CD4-positive, alpha-beta T cell treated with Interleukin-6 at 100 ng/mL for 8 hours (primary cell): ENCODE data around the gene KIRREL1.

Experiments used
- DNase-seq: peaks from one replicate; pipeline ENCODE4 v3.0.0-alpha.2; 2020; ENCODE audit warnings: mixed read lengths, low spot score

Gene KIRREL1

DNA sequence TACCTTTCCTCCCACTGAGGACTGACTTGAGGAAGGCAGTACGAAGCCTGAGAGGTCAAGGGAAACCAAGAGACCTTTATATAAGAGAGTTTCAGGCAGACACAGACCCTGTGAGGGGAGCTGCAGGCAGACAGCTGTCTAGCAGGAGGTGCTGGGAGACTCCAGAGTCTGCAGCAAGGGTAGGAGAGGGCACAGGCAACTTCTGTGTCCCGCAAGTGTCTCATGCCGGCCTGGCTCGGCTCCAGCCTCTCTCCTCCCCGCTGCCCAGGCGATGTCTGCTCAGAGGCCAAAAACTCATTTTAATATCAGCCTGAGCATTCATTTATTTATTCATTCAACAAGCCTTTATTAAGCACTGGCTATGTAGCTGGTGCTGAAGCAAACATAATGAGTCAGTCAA, 83.0 kb downstream of the KIRREL1 start:
- no peak for DNase-seq

DNA sequence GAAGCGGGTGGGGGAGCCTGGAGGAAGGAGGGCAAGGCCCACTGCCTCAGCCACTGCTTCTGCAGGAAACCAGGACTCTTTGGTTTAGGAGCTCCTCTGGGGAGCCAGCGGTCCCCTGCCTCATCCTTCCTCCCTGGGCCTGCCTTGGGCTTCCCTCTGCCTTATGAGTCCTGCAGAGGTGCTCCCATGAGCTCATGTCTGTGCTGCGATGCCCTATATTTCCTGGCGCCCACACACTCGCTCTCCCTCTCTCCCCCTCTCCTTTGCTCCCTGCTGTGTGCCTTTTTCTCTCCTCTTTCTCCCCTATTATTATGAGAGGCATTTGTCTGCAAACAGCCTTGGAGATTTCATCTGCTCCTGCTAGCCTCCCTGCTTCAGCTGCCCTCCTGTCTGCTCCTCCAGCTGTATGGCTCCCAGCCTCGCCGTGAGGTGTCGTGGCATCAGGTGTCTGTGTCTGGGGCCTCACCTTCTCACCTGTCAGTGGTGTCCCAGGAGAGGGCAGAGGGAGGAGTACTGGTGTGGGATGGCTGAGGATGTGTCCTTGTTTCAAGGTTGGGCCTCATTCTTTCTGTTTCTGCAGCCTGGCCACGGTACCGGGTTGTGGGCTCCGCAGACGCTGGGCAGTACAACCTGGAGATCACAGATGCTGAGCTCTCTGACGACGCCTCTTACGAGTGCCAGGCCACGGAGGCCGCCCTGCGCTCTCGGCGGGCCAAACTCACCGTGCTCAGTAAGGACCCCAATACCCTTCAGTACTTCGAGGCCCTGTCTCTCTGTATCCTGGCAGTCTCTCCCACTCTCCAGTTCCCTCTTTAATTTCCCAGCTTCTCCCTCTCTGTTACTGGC, 84.2 kb downstream of the KIRREL1 start:
- no peak for DNase-seq

DNA sequence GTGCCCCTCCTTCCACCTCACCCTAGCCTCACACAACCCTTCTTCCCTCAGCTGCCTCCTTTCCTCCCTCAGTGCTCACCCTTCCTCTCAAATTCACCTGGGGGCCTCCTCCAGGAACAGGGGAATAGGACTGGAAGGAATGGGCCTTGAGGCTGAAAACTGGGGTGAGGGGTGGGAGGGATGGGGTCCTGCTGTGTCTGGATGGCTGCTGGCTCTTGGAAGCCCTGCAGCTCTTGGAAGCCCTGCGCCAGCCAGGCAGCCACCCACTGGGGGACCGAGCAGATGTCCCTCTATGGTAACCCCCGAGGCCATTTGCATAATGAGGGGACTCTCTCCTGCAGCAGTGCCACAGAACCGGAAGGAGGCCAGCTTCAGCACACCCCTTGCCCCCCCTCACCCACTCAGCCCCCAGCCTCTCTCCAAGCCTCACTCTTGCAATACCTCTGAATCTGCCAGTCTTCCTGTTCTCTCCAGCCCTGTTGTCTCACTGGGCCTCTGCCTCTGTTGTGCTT, 85.2 kb downstream of the KIRREL1 start:
- DNase-seq, result no peak

DNA sequence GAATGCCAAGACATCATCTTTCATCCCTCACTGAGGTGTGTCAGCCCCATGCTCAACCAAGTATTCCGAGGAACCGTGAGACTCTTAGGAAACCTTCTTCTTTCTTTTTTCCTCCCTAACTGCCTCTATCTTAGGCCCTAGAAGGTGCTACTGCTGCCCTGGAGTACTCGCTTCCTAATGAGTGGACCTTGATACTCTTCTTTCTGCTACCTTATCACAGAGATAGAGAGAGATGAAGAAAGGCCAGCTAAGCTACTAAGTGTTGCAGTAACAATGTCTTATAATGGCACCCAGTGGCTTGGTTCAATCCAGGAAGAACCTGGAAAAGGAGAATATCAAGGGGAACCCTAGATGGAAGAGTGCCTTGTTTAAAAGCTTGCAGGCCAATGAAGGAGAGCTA, 86.6 kb downstream of the KIRREL1 start:
- no peak for DNase-seq

DNA sequence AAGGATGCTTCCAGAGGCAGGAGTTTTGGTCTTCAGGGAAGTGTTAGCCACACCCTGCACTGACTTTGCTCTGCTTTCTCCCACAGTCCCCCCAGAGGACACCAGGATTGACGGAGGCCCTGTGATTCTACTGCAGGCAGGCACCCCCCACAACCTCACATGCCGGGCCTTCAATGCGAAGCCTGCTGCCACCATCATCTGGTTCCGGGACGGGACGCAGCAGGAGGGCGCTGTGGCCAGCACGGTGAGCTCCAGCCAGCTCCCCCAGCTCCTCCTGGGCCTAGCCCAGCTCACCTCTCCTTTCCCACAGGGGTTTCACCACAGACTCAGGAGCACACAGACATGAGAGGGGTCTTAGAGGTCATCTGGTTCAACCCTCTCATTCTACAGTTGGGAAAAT, 90.9 kb downstream of the KIRREL1 start:
- DNase-seq, result no peak

DNA sequence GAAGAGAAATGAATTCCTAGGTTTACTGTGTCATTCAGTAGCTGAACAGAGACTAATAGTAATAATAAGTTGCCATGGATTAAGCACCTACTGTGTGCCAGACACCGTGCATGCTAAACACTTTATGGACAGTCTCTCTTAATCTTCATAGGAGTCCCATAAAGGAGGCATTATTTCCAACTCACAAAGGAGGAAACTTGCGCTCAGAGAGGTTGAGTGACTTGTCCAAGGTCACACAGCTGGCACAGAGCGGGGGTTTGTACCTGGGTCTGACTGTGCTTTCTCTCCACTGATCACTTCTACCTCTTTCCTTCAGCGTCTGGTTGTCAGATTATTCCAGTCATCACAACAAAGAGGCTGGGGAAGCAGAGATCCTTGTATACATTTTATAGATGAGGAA, 91.3 kb downstream of the KIRREL1 start:
- no peak for DNase-seq

DNA sequence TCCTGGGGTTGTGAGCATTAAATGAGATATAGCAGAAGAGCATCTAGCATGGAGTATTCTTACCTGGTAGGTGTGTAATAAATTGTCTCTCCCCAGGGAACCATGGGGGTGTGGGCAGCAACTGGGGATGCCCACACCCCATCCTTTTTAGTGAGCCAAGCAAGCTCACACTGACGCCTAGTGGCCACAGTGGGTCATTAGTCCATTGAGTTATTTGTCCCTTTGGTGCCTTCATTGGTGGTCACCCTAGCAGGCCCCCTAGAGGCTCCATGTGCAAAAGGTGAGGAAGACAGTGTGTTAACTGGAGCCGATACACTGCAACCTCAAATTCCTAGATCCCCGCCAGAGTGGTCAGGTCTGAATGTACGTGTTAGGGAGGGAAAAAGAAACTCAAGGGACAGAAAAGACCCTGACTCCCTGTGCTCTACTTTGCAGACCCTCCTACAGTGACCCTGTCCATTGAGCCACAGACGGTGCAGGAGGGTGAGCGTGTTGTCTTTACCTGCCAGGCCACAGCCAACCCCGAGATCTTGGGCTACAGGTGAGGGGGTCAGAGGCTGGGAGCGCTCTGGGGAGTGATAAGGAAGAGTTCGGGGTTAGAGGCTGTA, 94.0 kb downstream of the KIRREL1 start:
- DNase-seq, result no peak

DNA sequence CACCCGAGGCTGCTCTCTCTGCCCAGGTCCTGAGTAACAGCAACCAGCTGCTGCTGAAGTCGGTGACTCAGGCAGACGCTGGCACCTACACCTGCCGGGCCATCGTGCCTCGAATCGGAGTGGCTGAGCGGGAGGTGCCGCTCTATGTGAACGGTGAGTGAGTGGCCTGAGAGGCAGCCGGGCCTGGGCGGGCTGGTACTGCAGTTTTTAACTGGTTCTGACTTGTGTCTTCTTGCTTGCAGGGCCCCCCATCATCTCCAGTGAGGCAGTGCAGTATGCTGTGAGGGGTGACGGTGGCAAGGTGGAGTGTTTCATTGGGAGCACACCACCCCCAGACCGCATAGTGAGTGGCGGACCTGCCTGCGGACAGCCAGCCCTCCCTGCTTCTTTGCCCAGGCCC, 96.0 kb downstream of the KIRREL1 start:
- DNase-seq, result no peak

DNA sequence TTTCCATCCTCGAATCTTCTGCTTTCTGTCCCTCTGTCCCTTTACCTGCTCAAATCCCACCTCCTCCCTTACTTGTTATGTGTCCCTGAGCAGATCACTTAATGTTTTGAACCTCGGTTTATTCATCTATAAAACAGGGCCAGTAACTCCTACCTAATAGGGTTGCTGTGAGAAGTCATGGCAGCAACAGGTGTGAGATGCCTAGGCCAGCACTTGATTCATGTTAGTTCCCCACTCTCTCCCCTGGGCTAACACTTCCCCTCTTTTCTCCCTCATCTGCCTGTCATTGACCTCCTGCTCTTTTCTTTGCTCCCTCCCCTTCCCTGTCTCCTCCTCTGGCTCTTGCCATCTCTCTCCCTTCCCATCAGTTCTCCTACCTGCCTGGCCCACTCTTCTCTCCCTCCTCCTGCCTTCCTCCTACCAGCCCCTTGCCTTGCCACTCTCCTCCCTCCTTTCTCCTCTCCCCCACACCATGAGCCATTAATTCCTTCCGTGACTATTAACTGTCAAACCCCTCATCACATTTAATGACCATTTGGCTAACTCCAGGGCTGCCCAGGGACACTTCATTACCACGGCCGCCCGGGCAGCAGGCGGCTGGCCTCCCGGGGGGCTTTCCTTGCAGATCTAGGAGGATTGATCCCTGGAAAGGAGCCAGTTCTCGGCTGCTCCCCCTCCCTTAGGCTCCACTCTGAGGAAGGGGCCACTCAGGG, 96.6 kb downstream of the KIRREL1 start:
- DNase-seq, result no peak

DNA sequence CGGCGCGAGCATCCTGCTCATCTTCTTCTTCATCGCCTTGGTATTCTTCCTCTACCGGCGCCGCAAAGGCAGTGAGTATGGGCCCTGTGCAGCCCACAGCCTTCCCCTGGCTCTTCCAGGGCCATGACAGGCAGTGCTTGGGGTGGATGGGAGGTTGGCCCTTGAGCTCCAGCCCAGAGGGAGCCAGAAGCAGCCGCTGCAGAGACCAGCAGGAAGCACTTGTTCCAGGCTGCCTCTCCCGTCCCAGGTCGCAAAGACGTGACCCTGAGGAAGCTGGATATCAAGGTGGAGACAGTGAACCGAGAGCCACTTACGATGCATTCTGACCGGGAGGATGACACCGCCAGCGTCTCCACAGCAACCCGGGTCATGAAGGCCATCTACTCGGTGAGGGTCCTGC, 99.9 kb downstream of the KIRREL1 start:
- DNase-seq, result no peak

DNA sequence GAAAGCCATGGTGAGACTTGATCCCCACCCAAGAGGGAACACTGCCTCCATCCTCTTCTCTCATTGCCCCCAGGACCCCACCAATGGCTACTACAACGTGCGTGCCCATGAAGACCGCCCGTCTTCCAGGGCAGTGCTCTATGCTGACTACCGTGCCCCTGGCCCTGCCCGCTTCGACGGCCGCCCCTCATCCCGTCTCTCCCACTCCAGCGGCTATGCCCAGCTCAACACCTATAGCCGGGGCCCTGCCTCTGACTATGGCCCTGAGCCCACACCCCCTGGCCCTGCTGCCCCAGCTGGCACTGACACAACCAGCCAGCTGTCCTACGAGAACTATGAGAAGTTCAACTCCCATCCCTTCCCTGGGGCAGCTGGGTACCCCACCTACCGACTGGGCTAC, 101.1 kb downstream of the KIRREL1 start:
- DNase-seq, result no peak

DNA sequence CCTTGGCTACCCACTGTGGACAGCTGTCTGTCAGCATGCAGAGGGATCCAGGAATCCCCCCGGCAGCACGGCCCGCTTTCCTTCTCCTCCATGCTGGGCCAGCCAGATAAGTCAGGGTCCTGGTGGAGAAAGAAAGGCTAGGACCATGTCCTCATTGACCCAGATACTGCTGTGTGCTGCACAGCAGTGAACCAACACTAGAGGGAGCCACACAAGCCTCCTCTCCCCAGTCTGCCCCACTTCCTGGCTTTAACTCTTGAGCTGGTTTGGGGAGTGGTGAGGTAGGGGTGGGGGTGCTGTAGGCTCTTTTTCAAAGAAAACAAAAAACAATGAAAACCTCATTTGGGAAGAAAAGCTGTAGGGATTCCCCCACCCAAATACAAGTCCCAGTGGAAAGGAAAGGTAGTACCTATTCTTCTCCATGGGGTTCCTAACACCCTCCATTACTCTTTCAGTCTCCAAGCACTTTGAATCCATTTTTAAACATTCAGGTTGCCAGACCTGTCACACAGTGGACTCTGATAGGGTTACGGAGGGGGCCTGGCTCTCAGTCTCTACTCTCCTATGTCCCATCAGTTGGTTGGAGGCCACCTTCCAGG, 102.4 kb downstream of the KIRREL1 start:
- DNase-seq, result no peak

DNA sequence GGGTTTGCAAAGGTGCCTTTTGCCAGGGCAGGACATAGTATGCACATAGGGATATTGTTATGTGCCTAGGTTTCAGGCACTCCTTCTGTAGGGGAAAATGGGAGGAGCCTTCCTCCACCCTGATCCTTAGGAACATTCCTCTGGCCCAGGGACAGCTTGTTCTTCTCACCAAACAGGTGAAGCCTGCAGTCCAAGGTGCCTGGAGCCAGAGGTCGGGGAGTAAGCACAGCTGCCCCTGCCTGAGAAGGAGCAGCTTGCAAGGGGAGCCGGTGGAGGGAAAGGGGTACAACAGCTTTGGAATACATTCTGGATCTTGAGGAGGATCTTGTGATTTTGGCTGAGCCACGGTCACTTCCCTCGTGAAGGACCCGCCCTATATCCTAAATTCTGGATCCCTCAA, 104.8 kb downstream of the KIRREL1 start:
- no peak for DNase-seq

DNA sequence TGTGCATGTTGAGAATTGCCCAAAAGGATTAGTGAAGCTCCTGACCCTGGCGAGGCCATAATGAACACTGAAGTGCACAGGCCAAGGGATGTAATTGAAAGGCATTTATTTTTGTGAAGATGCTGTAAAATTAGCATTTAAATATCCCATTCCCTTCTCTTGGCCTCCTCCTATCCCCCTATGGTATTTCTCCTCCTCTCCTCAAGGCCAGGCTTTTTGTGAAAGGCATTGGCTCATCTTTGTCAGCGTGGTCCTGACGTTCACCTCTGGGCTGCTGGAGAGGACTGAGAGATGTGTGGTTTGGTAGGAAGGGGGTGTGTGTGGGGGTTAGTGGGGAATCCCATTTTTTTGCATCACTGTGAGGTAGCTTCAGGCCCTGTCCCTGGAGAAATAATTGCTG, 105.7 kb downstream of the KIRREL1 start:
- DNase-seq, result no peak

DNA sequence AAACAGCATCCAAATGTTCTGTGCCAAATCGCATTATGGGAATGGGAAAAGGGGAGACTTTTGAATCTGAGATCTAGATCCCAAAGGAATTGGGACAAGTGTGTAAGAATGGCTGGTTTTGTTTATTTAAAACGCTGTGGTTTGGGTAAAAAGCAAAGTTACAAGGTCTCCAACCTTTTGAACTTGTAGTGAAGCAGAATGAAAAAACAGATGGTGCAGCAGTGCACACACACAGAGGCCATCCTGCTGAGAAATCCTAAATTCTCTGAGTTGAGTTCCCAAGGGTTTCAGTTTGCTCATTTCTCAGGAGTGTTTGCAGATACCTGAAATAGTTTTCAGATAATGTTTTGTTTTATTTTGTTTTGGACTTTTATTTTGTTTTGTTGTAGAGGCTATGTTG, 107.1 kb downstream of the KIRREL1 start:
- DNase-seq, result no peak

DNA sequence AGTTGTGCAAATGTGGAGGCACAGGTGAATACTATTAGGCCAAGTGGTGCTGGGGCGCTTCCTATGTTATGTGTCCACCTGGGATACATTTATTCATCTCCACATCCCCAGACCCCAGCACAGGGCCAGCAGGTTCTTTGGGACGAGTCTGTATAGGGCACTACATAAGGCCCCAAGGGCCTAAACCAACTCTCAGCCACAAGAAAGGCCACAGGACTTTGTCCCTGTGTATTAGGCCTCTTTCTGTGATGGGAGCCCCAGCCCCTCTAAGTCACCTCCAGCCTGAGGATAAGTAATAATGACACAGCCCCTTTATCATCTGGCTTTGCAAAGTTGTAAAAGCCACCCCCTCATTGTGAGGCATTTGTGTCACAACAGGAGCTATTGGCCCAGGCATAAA, 108.0 kb downstream of the KIRREL1 start:
- DNase-seq, result no peak

DNA sequence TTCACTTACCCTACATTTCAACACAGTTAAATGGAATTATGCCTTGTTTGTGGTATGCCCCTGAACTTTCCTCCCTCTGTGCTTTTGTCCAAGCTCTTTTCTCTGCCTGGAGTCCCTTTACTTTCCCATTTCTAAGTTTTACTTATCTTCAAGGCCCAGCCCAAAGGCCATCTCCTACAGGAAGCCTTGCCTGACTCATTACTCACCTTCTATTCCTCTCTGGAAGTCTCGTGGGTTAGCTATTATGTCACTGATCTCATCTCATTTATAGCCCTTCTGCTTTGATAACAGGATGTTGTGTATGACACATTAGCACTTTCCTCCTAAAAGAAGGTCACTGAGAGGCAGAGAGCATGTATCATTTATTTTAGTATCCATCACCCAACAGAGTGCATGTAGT, 108.5 kb downstream of the KIRREL1 start:
- no peak for DNase-seq

DNA sequence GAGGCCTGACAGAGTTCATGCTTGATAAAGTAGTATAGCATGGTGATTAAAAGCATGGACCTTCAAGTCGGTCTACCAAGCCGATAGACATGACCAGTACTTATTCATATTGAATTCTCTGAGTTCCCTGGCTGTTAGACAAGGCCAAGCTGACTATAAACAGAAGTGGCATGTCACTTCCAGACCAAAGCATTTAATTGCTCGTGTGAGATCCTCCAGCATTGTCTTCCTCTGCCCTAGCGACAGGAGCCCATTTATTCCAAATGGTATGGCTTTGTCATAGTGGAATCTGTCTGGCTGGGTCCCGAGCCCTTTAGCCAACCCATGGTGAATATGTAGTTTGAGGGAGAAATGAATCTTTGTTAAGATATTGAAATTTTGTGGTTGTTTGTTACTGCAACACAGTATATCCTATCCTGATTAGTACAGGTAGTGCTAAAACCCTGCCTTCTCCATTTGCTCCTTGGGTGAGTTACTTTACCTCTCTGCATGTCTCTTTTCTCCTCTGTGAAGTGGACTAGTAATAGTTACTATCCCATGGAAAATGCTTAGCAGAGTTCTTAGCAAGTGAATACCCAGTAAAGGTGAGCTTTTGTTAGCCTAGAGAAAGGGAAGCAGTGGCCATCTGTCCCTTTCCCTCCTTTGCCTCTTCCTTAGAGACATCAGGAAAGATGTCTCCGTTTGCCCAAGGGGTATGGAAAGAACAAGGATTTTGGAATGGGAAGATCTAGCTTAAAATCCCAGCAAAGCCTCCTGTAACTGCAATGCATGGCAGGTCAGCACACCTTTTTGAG, 109.6 kb downstream of the KIRREL1 start:
- DNase-seq, result no peak

DNA sequence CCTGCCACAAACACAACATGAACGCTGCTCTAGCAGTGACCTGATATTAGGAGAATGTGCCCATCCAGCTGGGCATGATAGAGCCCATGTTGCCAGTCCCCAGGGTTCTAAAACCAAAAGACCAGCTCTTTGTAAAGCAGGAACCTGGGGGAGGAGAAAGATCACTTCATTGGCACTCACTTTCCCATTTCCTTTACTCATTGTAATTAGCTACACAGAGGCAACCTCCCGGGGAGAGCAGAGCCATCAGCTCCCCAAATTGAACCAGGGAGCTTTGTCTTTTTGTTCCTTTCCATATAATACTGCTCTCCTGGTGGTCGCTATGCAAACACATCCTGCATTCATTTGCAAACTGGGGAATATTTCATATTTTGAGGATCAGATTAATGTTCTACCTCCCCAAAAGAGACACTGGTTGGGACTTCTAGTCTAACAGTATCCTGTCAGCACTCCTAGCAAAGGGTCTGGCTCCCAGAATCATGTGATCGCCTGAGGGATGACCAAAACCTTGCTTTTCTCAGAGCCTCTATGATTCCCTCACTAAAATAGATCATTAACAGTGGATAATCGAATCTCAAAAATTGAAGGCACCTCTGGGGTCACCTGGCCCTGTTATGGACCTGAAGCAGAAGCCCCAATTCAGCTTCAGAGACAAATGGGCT, 110.5 kb downstream of the KIRREL1 start:
- DNase-seq, result no peak

DNA sequence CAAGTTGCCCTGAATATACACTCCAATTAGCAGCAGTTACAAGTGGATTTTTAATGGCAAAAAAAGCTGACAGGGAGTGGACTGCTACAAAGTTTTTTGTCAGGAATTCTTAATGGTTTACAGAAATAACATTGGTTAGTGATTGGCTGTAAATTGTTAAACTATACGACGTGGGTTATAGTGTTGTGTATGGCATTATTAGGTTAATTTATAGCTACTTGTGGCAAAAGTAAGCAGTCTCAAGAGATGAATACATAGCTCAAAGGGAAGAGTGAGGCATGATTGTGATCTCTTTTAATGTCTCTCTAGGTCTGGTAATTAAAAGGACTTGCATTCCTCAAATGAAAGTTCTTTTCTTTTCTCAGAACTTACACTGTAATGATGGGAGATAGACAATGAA, 111.4 kb downstream of the KIRREL1 start:
- DNase-seq, result no peak
